AG04450 (cell line): ENCODE results near the gene CNTN3. TPM values are rescaled to one million over a fixed set of nuclear protein-coding genes. Genes with fewer than 3 reads are reported as not detected.

Experiments used
- CTCF ChIA-PET: fragments of 300-600, 350-600 bp; formaldehyde crosslinking; extraction: SDS; loops from one replicate; lab custom pipeline; 2022; ENCODE audit warnings: antibody characterized with exemption, inconsistent platforms; lab: Charles Lee
- POLR2A ChIA-PET: fragments of 350-600 bp; formaldehyde crosslinking; extraction: SDS; loops from one replicate; lab custom pipeline; 2021; ENCODE audit warnings: antibody characterized with exemption, inconsistent platforms; lab: Yijun Ruan, JAX
- DNase-seq: peaks from one replicate; pipeline ENCODE4 v3.0.0-alpha.2; 2011; ENCODE audit warnings: low read depth, low spot score
- H3K27ac ChIP-seq: one replicate; pipeline ENCODE4 v1.5.1; 2012; ENCODE audit warnings: low read depth, low read length, control low read depth
- H3K27me3 ChIP-seq: one replicate; pipeline ENCODE4 v1.6.0; 2012; ENCODE audit warnings: low read length; ENCODE audit not compliant: control insufficient read depth, insufficient read depth
- H3K4me3 ChIP-seq: 2 replicates; pipeline ENCODE4 v1.5.1; 2011; ENCODE audit warnings: mild to moderate bottlenecking, low read depth, low read length, control low read depth
- H3K9me3 ChIP-seq: 2 replicates; pipeline ENCODE4 v1.5.1; 2012; ENCODE audit warnings: low read length; ENCODE audit not compliant: control insufficient read depth, insufficient read depth
- CTCF ChIP-seq: IDR thresholded peaks from 2 replicates; pipeline ENCODE4 v1.5.1; 2011; ENCODE audit warnings: low read depth, low read length, control low read depth, inconsistent platforms
- polyA plus RNA-seq: library from polyadenylated mRNA; depleted of rRNA; stranded (reverse); fragments of >200 nt; gene quantifications from 2 replicates; pipeline ENCODE4 v1.2.3, GENCODE V29; 2011

The CNTN3 gene
- polyA plus RNA-seq, 1 experiment = 4.9 TPM

DNA sequence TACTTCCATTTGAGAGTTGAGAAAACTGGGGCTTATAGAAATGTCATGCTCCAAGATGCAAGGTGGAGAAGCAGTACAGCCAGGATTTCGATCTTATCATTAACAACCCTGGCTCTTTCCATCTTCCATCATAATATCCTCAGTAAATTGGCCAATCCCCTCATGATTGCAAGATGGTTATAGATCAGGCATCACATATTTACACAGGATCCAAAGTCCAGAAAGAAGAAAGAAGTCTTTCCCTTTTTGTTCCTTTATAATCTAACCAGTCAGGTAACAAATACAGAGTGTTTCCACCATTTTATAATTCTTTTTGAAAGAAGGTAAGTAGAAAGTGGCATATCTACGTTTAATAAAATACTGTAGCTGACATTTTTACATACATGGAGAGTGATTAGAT lies 29.7 kb downstream of the CNTN3 start:
- H3K27me3 ChIP-seq = no peaks in the 10 kb centered on the region
- no peak for TF ChIP-seq CTCF
- POLR2A ChIA-PET = no interaction called here
- H3K9me3 ChIP-seq = no peaks in the 10 kb centered on the region
- H3K27ac ChIP-seq = no peak overlapping the region
- CTCF ChIA-PET = no interaction called here
- DNase-seq = no peak
- H3K4me3 ChIP-seq = no peak overlapping the region

- Histone ChIP-seq H3K27me3 (no peaks in the 10 kb centered on the region), H3K27ac (no peak overlapping the region), H3K9me3 (no peaks in the 10 kb centered on the region), H3K4me3 (no peak overlapping the region)
- ChIA-PET CTCF (no interaction called here), POLR2A (no interaction called here)
- TF ChIP-seq CTCF = no peak
- DNase-seq = no peak
Observed at GRCh38 chr3:74582982-74583381, 31.5 kb downstream of the CNTN3 start.

DNA sequence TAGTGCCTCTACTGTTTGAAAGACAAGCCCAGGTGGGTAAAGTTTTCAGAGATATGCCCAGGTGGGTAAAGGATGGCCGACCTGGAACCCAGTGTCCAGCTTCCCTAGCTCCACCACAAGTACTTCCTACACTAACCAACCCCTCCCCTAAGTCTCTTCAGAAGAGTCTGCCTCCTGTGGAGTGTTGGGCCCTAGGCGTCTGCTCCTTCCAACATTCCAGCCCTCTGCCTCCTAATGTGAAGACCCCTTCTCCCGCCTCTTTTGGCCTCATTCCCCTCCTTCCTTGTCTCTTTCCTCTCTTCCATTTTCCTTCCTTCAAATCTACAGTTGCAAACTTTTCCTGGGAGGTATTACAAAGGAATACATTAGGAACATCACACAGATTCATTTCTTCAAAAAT lies 38.6 kb downstream of the CNTN3 start:
- no peaks in the 10 kb centered on the region for H3K9me3 ChIP-seq
- H3K27me3 ChIP-seq = no peaks in the 10 kb centered on the region
- DNase-seq = no peak
- TF ChIP-seq CTCF = no peak
- ChIA-PET POLR2A (no interaction called here), CTCF (no interaction called here)
- no peak overlapping the region for H3K4me3 ChIP-seq
- no peak overlapping the region for H3K27ac ChIP-seq

GRCh38 chr3:74571118-74571517 lies 43.3 kb downstream of the CNTN3 start:
- ChIA-PET CTCF (no interaction called here), POLR2A (no interaction called here)
- no peak for TF ChIP-seq CTCF
- Histone ChIP-seq H3K9me3 (no peaks in the 10 kb centered on the region), H3K4me3 (no peak overlapping the region), H3K27me3 (no peaks in the 10 kb centered on the region), H3K27ac (no peak overlapping the region)
- DNase-seq = no peak
